ENCODE data around the gene CHD1L. TPM values are rescaled to one million over a fixed set of nuclear protein-coding genes. Genes with fewer than 3 reads are reported as not detected.
"Not testable (repeated sequence)": the region's sequence is repeated elsewhere in the genome, so short reads cannot be mapped to it uniquely, and the experiment has no call there.

Gene CHD1L
- polyA plus RNA-seq, 1 donor (not counting 4 experiments of a cell fraction or from before 2014, with no cell fraction given), result 49.2 TPM

- TF ChIP-seq CTCF (optimal IDR thresholded peaks at IDR 0.05 in 1 of 3, IDR thresholded peaks at IDR 0.05 in 1 of 3, conservative IDR thresholded peaks at IDR 0.05 in 1 of 3; ENCODE audit: extremely low read depth in 1 of 3, insufficient read depth in 2 of 3, low read length in 3 of 3) (no peak), EZH2 (IDR thresholded peaks at IDR 0.05; ENCODE audit: low read length) (no peak)
- Histone ChIP-seq H2AFZ (ENCODE audit: control insufficient read depth, low read length) (no peak overlapping the region), H3K79me2 (ENCODE audit: control insufficient read depth, insufficient read depth, low read length) (peaks cover 14% of the 10 kb centered on the region), H3K4me3 (ENCODE audit: control insufficient read depth in 2 of 3, extremely low read depth in 1 of 3, insufficient read depth in 2 of 3, low read depth in 1 of 3, low read length in 3 of 3) (no peak overlapping the region), H3K9me3 (ENCODE audit: control insufficient read depth, low read depth, low read length) (no peaks in the 10 kb centered on the region), H4K20me1 (ENCODE audit: control insufficient read depth, extremely low read depth, insufficient read depth, low read length) (peaks cover 6% of the 10 kb centered on the region), H3K27me3 (ENCODE audit: control insufficient read depth, extremely low read depth, insufficient read depth, low read length) (no peaks in the 10 kb centered on the region), H3K9me1 (ENCODE audit: control insufficient read depth, extremely low read depth, insufficient read depth, low read length) (no peaks in the 10 kb centered on the region), H3K9ac (ENCODE audit: control insufficient read depth, extremely low read depth, insufficient read depth, low read length) (no peak overlapping the region), H3K4me1 (ENCODE audit: control insufficient read depth, extremely low read depth, insufficient read depth, low read length) (peaks cover 13% of the 10 kb centered on the region), H3K27ac (ENCODE audit: control insufficient read depth, insufficient read depth, low read length) (no peak overlapping the region), H3K36me3 (ENCODE audit: control insufficient read depth in 2 of 2, extremely low read depth in 1 of 2, insufficient read depth in 2 of 2, low read length in 2 of 2) (no peaks in the 10 kb centered on the region), H3K4me2 (ENCODE audit: control insufficient read depth, extremely low read depth, insufficient read depth, low read depth, low read length) (no peak overlapping the region)
- FAIRE-seq (no peak), DNase-seq (ENCODE audit: low read depth, low spot score) (no peak)
- dilution Hi-C loops (cut with MboI; ENCODE audit: extremely low pct_ligation_motif_present, low sequenced_read_pairs), result no loop called here
These were observed 3.3 kb upstream of the CHD1L start for GRCh38 chr1:147238925-147239820.

GRCh38 chr1:147240131-147240721 is 2.3 kb upstream of the CHD1L start:
- H3K4me2 ChIP-seq (ENCODE audit: control insufficient read depth, extremely low read depth, insufficient read depth, low read depth, low read length); H3K36me3 ChIP-seq (ENCODE audit: control insufficient read depth in 2 of 2, extremely low read depth in 1 of 2, insufficient read depth in 2 of 2, low read length in 2 of 2); H3K9me3 ChIP-seq (ENCODE audit: control insufficient read depth, low read depth, low read length); DNase-seq (ENCODE audit: low read depth, low spot score); H3K9ac ChIP-seq (ENCODE audit: control insufficient read depth, extremely low read depth, insufficient read depth, low read length); dilution Hi-C loops (cut with MboI; ENCODE audit: extremely low pct_ligation_motif_present, low sequenced_read_pairs); H3K4me3 ChIP-seq (ENCODE audit: control insufficient read depth in 2 of 3, extremely low read depth in 1 of 3, insufficient read depth in 2 of 3, low read depth in 1 of 3, low read length in 3 of 3); H4K20me1 ChIP-seq (ENCODE audit: control insufficient read depth, extremely low read depth, insufficient read depth, low read length); H3K27me3 ChIP-seq (ENCODE audit: control insufficient read depth, extremely low read depth, insufficient read depth, low read length); H3K27ac ChIP-seq (ENCODE audit: control insufficient read depth, insufficient read depth, low read length); H3K9me1 ChIP-seq (ENCODE audit: control insufficient read depth, extremely low read depth, insufficient read depth, low read length); FAIRE-seq; H2AFZ ChIP-seq (ENCODE audit: control insufficient read depth, low read length): not testable (repeated sequence)
- Histone ChIP-seq H3K4me1 (ENCODE audit: control insufficient read depth, extremely low read depth, insufficient read depth, low read length) (peaks cover 16% of the 10 kb centered on the region), H3K79me2 (ENCODE audit: control insufficient read depth, insufficient read depth, low read length) (peaks cover 24% of the 10 kb centered on the region)
